GM12878 (cell line): ENCODE measurements around the gene ETAA1. TPM values are rescaled to one million over a fixed set of nuclear protein-coding genes. Genes with fewer than 3 reads are reported as not detected.

Source experiments
- ATAC-seq: fragments of 200-7000 bp; cut with Tn5 transposase; 3 replicates; pipeline ENCODE4 v1.9.1; 2020; ENCODE audit warnings: mild to moderate bottlenecking, moderate library complexity
- BruUV-seq: library from RNA; stranded (reverse); fragments of 400-500 nt; replicated peaks from 2 replicates; lab custom pipeline; 2021; lab: Mats Ljungman, UMichigan
- CTCF ChIA-PET: fragments of 300-600 bp; sonication (Branson Sonifier 250); formaldehyde crosslinking; extraction: SDS; loops from one replicate; lab custom pipeline; 2021; ENCODE audit warnings: inconsistent platforms; lab: Yijun Ruan, JAX
- POLR2A ChIA-PET: fragments of 350-600 bp; formaldehyde crosslinking; extraction: SDS; loops from one replicate; lab custom pipeline; 2021; ENCODE audit warnings: inconsistent platforms; lab: Charles Lee
- RAD21 ChIA-PET: fragments of 300-600 bp; sonication (Branson Sonifier 250); formaldehyde crosslinking; loops from one replicate; lab custom pipeline; 2023; ENCODE audit warnings: antibody characterized with exemption; ENCODE audit not compliant: unreplicated experiment; lab: Charles Lee
- SMC1A ChIA-PET: fragments of 300-600 bp; sonication (Branson Sonifier 250); formaldehyde crosslinking; loops from one replicate; lab custom pipeline; 2023; ENCODE audit not compliant: unreplicated experiment, uncharacterized antibody; lab: Charles Lee
- DNase-seq: peaks from one replicate; pipeline ENCODE4 v3.0.0-alpha.2; 2011; ENCODE audit warnings: low read depth, low spot score
- FAIRE-seq: peaks from 3 replicates; lab custom pipeline; 2011; peaks lifted over from hg19 to GRCh38; lab: Jason Lieb, UNC
- H2AFZ ChIP-seq: 2 replicates; pipeline ENCODE4 v1.6.0; 2011; ENCODE audit warnings: low read depth, low read length, control low read depth; ENCODE audit not compliant: control insufficient read depth
- H3K27ac ChIP-seq: 2 replicates; pipeline ENCODE4 v1.5.1; 2011; ENCODE audit warnings: control low read depth; ENCODE audit not compliant: control insufficient read depth, insufficient read depth
- H3K27me3 ChIP-seq, 2 experiments: replicated peaks in 1 of 2; 2 replicates each; pipeline versions ENCODE4 v1.6.0 to v1.6.1; 2011; ENCODE audit warnings: low read length in 1 of 2; ENCODE audit not compliant: control insufficient read depth in 2 of 2, insufficient read depth in 2 of 2
- H3K36me3 ChIP-seq, 2 experiments: 2 replicates each; pipeline ENCODE4 v1.5.1; 2011; ENCODE audit warnings: low read length in 1 of 2; ENCODE audit not compliant: control insufficient read depth in 2 of 2, insufficient read depth in 2 of 2
- H3K4me1 ChIP-seq: 2 replicates; pipeline ENCODE4 v1.6.1; 2011; ENCODE audit warnings: mild to moderate bottlenecking, low read length, moderate library complexity, mixed read lengths; ENCODE audit not compliant: control insufficient read depth, insufficient read depth
- H3K4me2 ChIP-seq: 2 replicates; pipeline ENCODE4 v1.6.0; 2011; ENCODE audit warnings: control low read depth; ENCODE audit not compliant: control insufficient read depth, insufficient read depth
- H3K4me3 ChIP-seq: fragments of 200-600 bp; sonication (generic); 2 replicates; pipeline ENCODE4 v1.5.1; 2016
- H3K79me2 ChIP-seq: 2 replicates; pipeline ENCODE4 v1.6.0; 2011; ENCODE audit warnings: low read length; ENCODE audit not compliant: control insufficient read depth, insufficient read depth
- H3K9ac ChIP-seq: 2 replicates; pipeline ENCODE4 v1.8.0; 2011; ENCODE audit warnings: low read length, control low read depth, mixed read lengths; ENCODE audit not compliant: control insufficient read depth, insufficient read depth
- H3K9me3 ChIP-seq: replicated peaks from 3 replicates; pipeline ENCODE4 v1.5.1; 2011; ENCODE audit warnings: mild to moderate bottlenecking, low read length; ENCODE audit not compliant: control insufficient read depth, insufficient read depth
- H4K20me1 ChIP-seq: 2 replicates; pipeline ENCODE4 v1.6.0; 2011; ENCODE audit not compliant: control insufficient read depth, insufficient read depth
- CEBPB ChIP-seq, 2 experiments: fragments of 150-350 bp in 1 of 2; IDR thresholded peaks; 2 replicates each; pipeline ENCODE4 v1.6.1; 2012 to 2014; ENCODE audit warnings: low read depth in 2 of 2, low read length in 2 of 2, borderline replicate concordance in 1 of 2, inconsistent platforms in 1 of 2
- HDAC2 ChIP-seq: fragments of 200-600 bp; sonication (generic); IDR thresholded peaks from 2 replicates; pipeline ENCODE4 v1.6.1; 2017
- JUNB ChIP-seq: IDR thresholded peaks from 2 replicates; pipeline ENCODE4 v1.6.1; 2016; ENCODE audit warnings: antibody characterized with exemption, mild to moderate bottlenecking
- NFYA ChIP-seq: IDR thresholded peaks from 2 replicates; pipeline ENCODE4 v1.6.1; 2011; ENCODE audit warnings: low read depth, mild to moderate bottlenecking, low read length, improper control_type of control experiment, borderline replicate concordance
- POU2F2 ChIP-seq: IDR thresholded peaks from 3 replicates; pipeline ENCODE4 v1.6.1; 2011; ENCODE audit warnings: low read depth, mild to moderate bottlenecking, low read length, borderline replicate concordance
- RUNX3 ChIP-seq: IDR thresholded peaks from 2 replicates; pipeline ENCODE4 v1.6.1; 2012; ENCODE audit warnings: low read length, inconsistent platforms
- TCF3 ChIP-seq: IDR thresholded peaks from 2 replicates; pipeline ENCODE4 v1.6.1; 2012; ENCODE audit warnings: low read depth, mild to moderate bottlenecking, low read length, borderline replicate concordance; ENCODE audit not compliant: insufficient read depth
- TCF7 ChIP-seq: IDR thresholded peaks from 2 replicates; pipeline ENCODE4 v1.6.1; 2014; ENCODE audit warnings: antibody characterized with exemption, borderline replicate concordance
- WGBS: methylation state at CpG from one replicate; pipeline ENCODE4 v1.1.6; 2016; ENCODE audit warnings: low lambda C conversion rate; ENCODE audit not compliant: insufficient replicate concordance, insufficient coverage; ENCODE audit errors: missing lambda C conversion rate; 5-methylcytosine and 5-hydroxymethylcytosine counted together
- in situ Hi-C: fragments of 300-500 bp; cut with MboI; formaldehyde crosslinking; loops from 9 replicates; pipeline ENCODE4 v1.14.3; 2018; ENCODE audit warnings: mixed read lengths
- intact Hi-C: fragments of 100-400 bp; cut with micrococcal nuclease; formaldehyde crosslinking; loops from one replicate; pipeline ENCODE4 v1.14.2; 2022; ENCODE audit not compliant: unreplicated experiment
- polyA plus RNA-seq, 11 experiments: library from polyadenylated mRNA; depleted of rRNA in 4 of 11; unstranded in 6 of 11; stranded (reverse) in 5 of 11; fragments of >200 nt; fragmentation: Nextera tagmentation in 4 of 11; fragmentation: Illumina TruSeq in 1 of 11; extraction: Ambion mirVana in 4 of 11; extraction: Trizol in 1 of 11; gene quantifications; 1 replicate in 1 of 11; 2 replicates in 10 of 11; pipeline versions ENCODE4 v1.2.1 to v1.2.3, GENCODE V29; 2011 to 2016; ENCODE audit warnings: inconsistent platforms in 2 of 11, missing spikeins in 2 of 11, low read depth in 1 of 11
- total RNA-seq, 4 experiments: library from RNA; depleted of rRNA in 3 of 4; stranded (reverse); fragments of >200 nt in 3 of 4; fragmentation: Illumina TruSeq in 1 of 4; extraction: Trizol in 1 of 4; gene quantifications; 2 replicates each; pipeline versions ENCODE4 v1.2.1 to v1.2.3, GENCODE V29; 2013 to 2021

Gene ETAA1
- total and polyA plus RNA-seq, 10 of the 15 experiments (the other 5 are each of a cell fraction or from before 2014, with no cell fraction given), result 4.2 to 24.2 (median 13.4) TPM

GRCh38 chr2:67399831-67400489 is 2.8 kb downstream of the ETAA1 start:
- BruUV-seq, result no TSS peak
- TF ChIP-seq RUNX3 (no peak), JUNB (0 out of 2 replicates have a peak, but pooled peaks have one; percentile 12)
- H3K27me3 ChIP-seq, result no peaks in the 10 kb centered on the region
- no peak overlapping the region for H3K27ac ChIP-seq
- in situ Hi-C loops (no loop called here), intact Hi-C loops (loop anchor here (10.0 kb wide), 2 partner anchors 65 to 655 kb away; no protein-coding TSS in a partner anchor)
- POLR2A ChIA-PET, result interaction anchor here (0.6 kb wide), 1 partner anchor 1161 kb away, joined by 3 read pairs; no protein-coding TSS in a partner anchor
- no peaks in the 10 kb centered on the region for H4K20me1 ChIP-seq
- SMC1A ChIA-PET, result interaction anchor here (1.0 to 1.4 kb wide), 3 partner anchors 8 to 52 kb away, joined by 3 to 5 read pairs (median 3); no protein-coding TSS in a partner anchor
- no peaks in the 10 kb centered on the region for H3K4me1 ChIP-seq
- no peak overlapping the region for H3K4me3 ChIP-seq
- no peak for ATAC-seq
- no peak overlapping the region for H2AFZ ChIP-seq
- H3K79me2 ChIP-seq, result peaks cover 18% of the 10 kb centered on the region
- H3K36me3 ChIP-seq, result peaks cover 0 to 8% of the 10 kb centered on the region in 2 experiments; a peak in 2 of 4 replicates
- no peak overlapping the region for H3K9ac ChIP-seq
- 79% methylated on average over 3 of the region's 3 CpGs for WGBS
- no peaks in the 10 kb centered on the region for H3K9me3 ChIP-seq
- no peak for DNase-seq
- FAIRE-seq, result peak; percentile 38
- H3K4me2 ChIP-seq, result 0 out of 2 replicates have a peak overlapping the region, but pooled peaks have one; percentile 19
- RAD21 ChIA-PET, result interaction anchor here (2.8 kb wide), 1 partner anchor 9 kb away, joined by 8 read pairs; no protein-coding TSS in a partner anchor
- CTCF ChIA-PET, result no interaction called here

- WGBS, result 98% methylated on average over 4 of the region's 4 CpGs
- H4K20me1 ChIP-seq, result no peaks in the 10 kb centered on the region
- H2AFZ ChIP-seq, result no peak overlapping the region
- peaks cover 18% of the 10 kb centered on the region for H3K79me2 ChIP-seq
- no peak for DNase-seq
- H3K4me2 ChIP-seq, result no peak overlapping the region
- no peaks in the 10 kb centered on the region for H3K4me1 ChIP-seq
- H3K27ac ChIP-seq, result no peak overlapping the region
- in situ Hi-C loops, result no loop called here
- no peak for TF ChIP-seq TCF3
- TF ChIP-seq HDAC2, result no peak
- TF ChIP-seq CEBPB (IDR thresholded peaks at IDR 0.05; ENCODE audit: borderline replicate concordance in 1 of 2, low read depth in 2 of 2, low read length in 2 of 2), result no peak
- no peak for TF ChIP-seq POU2F2
- no peak for TF ChIP-seq NFYA
- no peak for TF ChIP-seq TCF7
- ChIA-PET RAD21 (interaction anchor here (0.6 to 2.8 kb wide), 2 partner anchors 10 to 11 kb away, joined by 3 to 8 read pairs; no protein-coding TSS in a partner anchor), CTCF (interaction anchor here (1.9 kb wide), 1 partner anchor 8 kb away, joined by 4 read pairs; no protein-coding TSS in a partner anchor), SMC1A (interaction anchor here (0.5 to 1.7 kb wide), 7 partner anchors 9 to 68 kb away, joined by 3 to 5 read pairs (median 4); no protein-coding TSS in a partner anchor), POLR2A (no interaction called here)
- H3K4me3 ChIP-seq, result no peak overlapping the region
- H3K36me3 ChIP-seq, result peaks cover 0 to 8% of the 10 kb centered on the region in 2 experiments; a peak in 2 of 4 replicates
- intact Hi-C loops, result loop anchor here (10.0 kb wide), 1 partner anchor 64 kb away; no protein-coding TSS in a partner anchor
- ATAC-seq, result no peak
- BruUV-seq, result no TSS peak
- H3K9ac ChIP-seq, result no peak overlapping the region
- H3K9me3 ChIP-seq, result no peaks in the 10 kb centered on the region
- no peak for FAIRE-seq
- no peaks in the 10 kb centered on the region for H3K27me3 ChIP-seq
These were observed 3.7 kb downstream of the ETAA1 start for GRCh38 chr2:67400560-67401485.
